HepG2 (cell line): Measurements from ENCODE around the gene TEX30. TPM values are rescaled to one million over a fixed set of nuclear protein-coding genes. Genes with fewer than 3 reads are reported as not detected.

Experiments
- ATAC-seq: fragments of 200-7000 bp; cut with Tn5 transposase; 3 replicates; pipeline ENCODE4 v1.9.1; 2020; ENCODE audit warnings: mild to moderate bottlenecking, moderate library complexity
- BruUV-seq: library from RNA; stranded (reverse); fragments of 400-500 nt; replicated peaks from 2 replicates; lab custom pipeline; 2021; lab: Mats Ljungman, UMichigan
- CTCF ChIA-PET: fragments of 300-600 bp; formaldehyde crosslinking; extraction: SDS; loops from one replicate; lab custom pipeline; 2021; ENCODE audit warnings: low total read pairs, inconsistent platforms, low intra/inter-chr PET ratio; lab: Yijun Ruan, JAX
- POLR2A ChIA-PET: fragments of 350-600 bp; sonication (Branson Sonifier 250); formaldehyde crosslinking; loops from one replicate; lab custom pipeline; 2020; ENCODE audit warnings: antibody characterized with exemption, inconsistent platforms; lab: Yijun Ruan, JAX
- DNase-seq: peaks from one replicate; pipeline ENCODE4 v3.0.0-alpha.2; 2015; ENCODE audit warnings: low spot score
- FAIRE-seq: peaks from 3 replicates; lab custom pipeline; 2011; peaks lifted over from hg19 to GRCh38; lab: Jason Lieb, UNC
- H2AFZ ChIP-seq: one replicate; pipeline ENCODE4 v1.6.1; 2011; ENCODE audit warnings: low read length, inconsistent platforms
- H3K27ac ChIP-seq: fragments of 300-600 bp; 3 replicates; pipeline ENCODE4 v1.8.0; 2011; ENCODE audit warnings: mixed run types, mild to moderate bottlenecking, mixed read lengths, low read length, inconsistent platforms; ENCODE audit not compliant: insufficient read depth; ENCODE audit errors: extremely low read length
- H3K27me3 ChIP-seq, 2 experiments: fragments of 200-600 bp in 1 of 2; 2 replicates in 1 of 2; 3 replicates in 1 of 2; pipeline versions ENCODE4 v1.6.0 to v1.8.0; 2011; ENCODE audit warnings: low read length in 2 of 2, mild to moderate bottlenecking in 2 of 2, moderate library complexity in 2 of 2, inconsistent platforms in 1 of 2; ENCODE audit not compliant: insufficient read depth in 2 of 2, control insufficient read depth in 1 of 2
- H3K36me3 ChIP-seq, 2 experiments: fragments of 200-600 bp in 1 of 2; replicated peaks in 1 of 2; 2 replicates in 1 of 2; 3 replicates in 1 of 2; pipeline versions ENCODE4 v1.5.1 to v1.8.0; 2011; ENCODE audit warnings: low read length in 2 of 2, inconsistent platforms in 1 of 2; ENCODE audit not compliant: insufficient read depth in 2 of 2, control insufficient read depth in 1 of 2
- H3K4me1 ChIP-seq: 2 replicates; pipeline ENCODE4 v1.5.1; 2012; ENCODE audit warnings: low read length, inconsistent platforms; ENCODE audit not compliant: insufficient read depth
- H3K4me2 ChIP-seq: 2 replicates; pipeline ENCODE4 v1.6.0; 2011; ENCODE audit warnings: low read depth, low read length, inconsistent platforms
- H3K4me3 ChIP-seq, 3 experiments: fragments of 200-600 bp in 1 of 3; sonication (generic), shearing (Covaris generic) in 1 of 3; replicated peaks in 1 of 3; 2 replicates each; pipeline ENCODE4 v1.5.1; 2011 to 2016; ENCODE audit warnings: low read length in 3 of 3, inconsistent platforms in 2 of 3, low read depth in 2 of 3, mild to moderate bottlenecking in 2 of 3, control low read depth in 1 of 3, mixed read lengths in 1 of 3; ENCODE audit not compliant: insufficient read depth in 1 of 3
- H3K79me2 ChIP-seq: one replicate; pipeline ENCODE4 v1.6.1; 2011; ENCODE audit warnings: low read length, inconsistent platforms; ENCODE audit not compliant: insufficient read depth
- H3K9ac ChIP-seq: 2 replicates; pipeline ENCODE4 v1.6.0; 2011; ENCODE audit warnings: mild to moderate bottlenecking, low read depth, low read length, inconsistent platforms; ENCODE audit not compliant: insufficient read depth
- H3K9me3 ChIP-seq: 2 replicates; pipeline ENCODE4 v1.5.1; 2012; ENCODE audit warnings: mild to moderate bottlenecking, low read length
- H4K20me1 ChIP-seq: 2 replicates; pipeline ENCODE4 v1.6.0; 2011; ENCODE audit warnings: inconsistent platforms, mild to moderate bottlenecking, low read length, moderate library complexity; ENCODE audit not compliant: insufficient read depth
- PITX1 ChIP-seq: sonication (generic); formaldehyde crosslinking; IDR thresholded peaks from 2 replicates; pipeline ENCODE4 v1.5.1; 2020; ENCODE audit warnings: mild to moderate bottlenecking, missing genetic modification reagents
- ZBTB3 ChIP-seq: sonication (generic); formaldehyde crosslinking; IDR thresholded peaks from 2 replicates; pipeline ENCODE4 v1.4.0; 2020; ENCODE audit warnings: low read depth, mild to moderate bottlenecking, moderate library complexity, missing genetic modification reagents, borderline replicate concordance
- ZNF451 ChIP-seq: sonication (generic); formaldehyde crosslinking; IDR thresholded peaks from 2 replicates; pipeline ENCODE4 v1.5.0; 2020; ENCODE audit warnings: mild to moderate bottlenecking, missing genetic modification reagents
- WGBS: methylation state at CpG from one replicate; pipeline ENCODE4 v1.1.6; 2017; ENCODE audit warnings: low lambda C conversion rate; 5-methylcytosine and 5-hydroxymethylcytosine counted together
- in situ Hi-C: cut with HindIII; loops from 2 replicates; pipeline ENCODE4 v1.10.0; 2017; ENCODE audit warnings: low pct_unique_long_range_greater_than_20kb; ENCODE audit not compliant: extremely low pct_ligation_motif_present
- intact Hi-C: fragments of 100-400 bp; cut with micrococcal nuclease; formaldehyde crosslinking; loops from one replicate; pipeline ENCODE4 v1.10.0; 2022; ENCODE audit not compliant: unreplicated experiment
- polyA plus RNA-seq, 8 experiments: library from polyadenylated mRNA; depleted of rRNA in 3 of 8; stranded (reverse) in 7 of 8; unstranded in 1 of 8; fragments of >200 nt; fragmentation: Illumina TruSeq in 4 of 8; extraction: Trizol in 4 of 8; gene quantifications; 2 replicates each; pipeline versions ENCODE4 v1.2.1 to v1.2.3, GENCODE V29; 2011 to 2016; ENCODE audit warnings: low read depth in 4 of 8, missing spikeins in 1 of 8, mixed read lengths in 1 of 8; ENCODE audit not compliant: insufficient read depth in 1 of 8
- total RNA-seq, 5 experiments: library from RNA; depleted of rRNA; stranded (reverse); fragments of >200 nt; fragmentation: Illumina TruSeq; extraction: Trizol; gene quantifications; 2 replicates each; pipeline ENCODE4 v1.2.3, GENCODE V29; 2016; ENCODE audit warnings: low read depth in 1 of 5
- TF ChIP-seq, protein P1 (sequence below): IDR thresholded peaks from 2 replicates; pipeline ENCODE4 v1.6.1; 2016; ENCODE audit warnings: low read depth
- TF ChIP-seq, protein P2 (sequence below): sonication (generic); formaldehyde crosslinking; IDR thresholded peaks from 2 replicates; pipeline ENCODE4 v1.5.0; 2020; ENCODE audit warnings: missing genetic modification reagents, mild to moderate bottlenecking, borderline replicate concordance
- TF ChIP-seq, protein P3 (sequence below): sonication (generic); formaldehyde crosslinking; IDR thresholded peaks from 2 replicates; pipeline ENCODE4 v1.4.0; 2020; ENCODE audit warnings: missing genetic modification reagents, borderline replicate concordance
- TF ChIP-seq, protein P4 (sequence below): IDR thresholded peaks from 2 replicates; pipeline ENCODE4 v1.6.1; 2018; ENCODE audit warnings: missing genetic modification reagents, mild to moderate bottlenecking, missing compliant biosample characterization
- TF ChIP-seq, protein P5 (sequence below): sonication (generic); formaldehyde crosslinking; IDR thresholded peaks from 2 replicates; pipeline ENCODE4 v1.4.0; 2020; ENCODE audit warnings: missing genetic modification reagents
- TF ChIP-seq, protein P6 (sequence below): sonication (generic); formaldehyde crosslinking; IDR thresholded peaks from 2 replicates; pipeline ENCODE4 v1.5.1; 2020; ENCODE audit warnings: mild to moderate bottlenecking, missing genetic modification reagents, borderline replicate concordance

Gene TEX30
- total and polyA plus RNA-seq, 2 of the 13 experiments (the other 11 are each of a cell fraction or from before 2014, with no cell fraction given), result 0.60 to 1.2 TPM

DNA sequence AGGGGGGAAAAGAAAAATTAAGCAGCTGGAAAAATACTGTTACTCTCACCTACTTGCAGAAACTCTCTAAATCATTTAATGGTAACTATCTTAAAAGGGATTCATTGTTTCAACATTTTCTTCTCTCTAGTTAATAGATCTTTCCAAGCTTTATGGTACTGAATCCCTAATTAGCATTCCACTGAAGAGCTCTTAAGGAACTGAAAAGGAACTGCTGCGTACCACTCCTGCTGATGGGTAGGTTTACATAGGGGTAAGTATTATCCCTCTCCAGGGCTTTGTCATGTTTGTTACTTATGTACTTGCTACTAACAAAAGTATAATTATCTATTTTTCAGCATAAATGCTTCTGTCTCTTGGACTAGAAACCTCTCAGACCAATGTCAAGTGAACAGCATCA is 12.5 kb downstream of the TEX30 start:
- Histone ChIP-seq H2AFZ (no peak overlapping the region), H3K9me3 (no peaks in the 10 kb centered on the region), H3K79me2 (no peaks in the 10 kb centered on the region), H4K20me1 (no peaks in the 10 kb centered on the region), H3K4me1 (no peaks in the 10 kb centered on the region), H3K4me2 (no peak overlapping the region), H3K36me3 (no peaks in the 10 kb centered on the region), H3K27ac (no peak overlapping the region), H3K27me3 (no peaks in the 10 kb centered on the region), H3K4me3 (no peak overlapping the region), H3K9ac (no peak overlapping the region)
- DNase-seq (no peak), FAIRE-seq (no peak), ATAC-seq (no peak)
- no TSS peak for BruUV-seq
- ChIA-PET POLR2A (no interaction called here), CTCF (no interaction called here)
- TF ChIP-seq, protein P1, sequence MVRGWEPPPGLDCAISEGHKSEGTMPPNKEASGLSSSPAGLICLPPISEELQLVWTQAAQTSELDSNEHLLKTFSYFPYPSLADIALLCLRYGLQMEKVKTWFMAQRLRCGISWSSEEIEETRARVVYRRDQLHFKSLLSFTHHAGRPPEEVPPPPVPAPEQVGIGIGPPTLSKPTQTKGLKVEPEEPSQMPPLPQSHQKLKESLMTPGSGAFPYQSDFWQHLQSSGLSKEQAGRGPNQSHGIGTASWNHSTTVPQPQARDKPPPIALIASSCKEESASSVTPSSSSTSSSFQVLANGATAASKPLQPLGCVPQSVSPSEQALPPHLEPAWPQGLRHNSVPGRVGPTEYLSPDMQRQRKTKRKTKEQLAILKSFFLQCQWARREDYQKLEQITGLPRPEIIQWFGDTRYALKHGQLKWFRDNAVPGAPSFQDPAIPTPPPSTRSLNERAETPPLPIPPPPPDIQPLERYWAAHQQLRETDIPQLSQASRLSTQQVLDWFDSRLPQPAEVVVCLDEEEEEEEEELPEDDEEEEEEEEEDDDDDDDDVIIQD (CRISPR knock-in tag), result no peak
- TF ChIP-seq ZNF451 (CRISPR knock-in tag) (no peak), PITX1 (CRISPR knock-in tag) (no peak), ZBTB3 (CRISPR knock-in tag) (no peak)
- TF ChIP-seq, protein P2, sequence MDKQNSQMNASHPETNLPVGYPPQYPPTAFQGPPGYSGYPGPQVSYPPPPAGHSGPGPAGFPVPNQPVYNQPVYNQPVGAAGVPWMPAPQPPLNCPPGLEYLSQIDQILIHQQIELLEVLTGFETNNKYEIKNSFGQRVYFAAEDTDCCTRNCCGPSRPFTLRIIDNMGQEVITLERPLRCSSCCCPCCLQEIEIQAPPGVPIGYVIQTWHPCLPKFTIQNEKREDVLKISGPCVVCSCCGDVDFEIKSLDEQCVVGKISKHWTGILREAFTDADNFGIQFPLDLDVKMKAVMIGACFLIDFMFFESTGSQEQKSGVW, result no peak
- TF ChIP-seq, protein P3, sequence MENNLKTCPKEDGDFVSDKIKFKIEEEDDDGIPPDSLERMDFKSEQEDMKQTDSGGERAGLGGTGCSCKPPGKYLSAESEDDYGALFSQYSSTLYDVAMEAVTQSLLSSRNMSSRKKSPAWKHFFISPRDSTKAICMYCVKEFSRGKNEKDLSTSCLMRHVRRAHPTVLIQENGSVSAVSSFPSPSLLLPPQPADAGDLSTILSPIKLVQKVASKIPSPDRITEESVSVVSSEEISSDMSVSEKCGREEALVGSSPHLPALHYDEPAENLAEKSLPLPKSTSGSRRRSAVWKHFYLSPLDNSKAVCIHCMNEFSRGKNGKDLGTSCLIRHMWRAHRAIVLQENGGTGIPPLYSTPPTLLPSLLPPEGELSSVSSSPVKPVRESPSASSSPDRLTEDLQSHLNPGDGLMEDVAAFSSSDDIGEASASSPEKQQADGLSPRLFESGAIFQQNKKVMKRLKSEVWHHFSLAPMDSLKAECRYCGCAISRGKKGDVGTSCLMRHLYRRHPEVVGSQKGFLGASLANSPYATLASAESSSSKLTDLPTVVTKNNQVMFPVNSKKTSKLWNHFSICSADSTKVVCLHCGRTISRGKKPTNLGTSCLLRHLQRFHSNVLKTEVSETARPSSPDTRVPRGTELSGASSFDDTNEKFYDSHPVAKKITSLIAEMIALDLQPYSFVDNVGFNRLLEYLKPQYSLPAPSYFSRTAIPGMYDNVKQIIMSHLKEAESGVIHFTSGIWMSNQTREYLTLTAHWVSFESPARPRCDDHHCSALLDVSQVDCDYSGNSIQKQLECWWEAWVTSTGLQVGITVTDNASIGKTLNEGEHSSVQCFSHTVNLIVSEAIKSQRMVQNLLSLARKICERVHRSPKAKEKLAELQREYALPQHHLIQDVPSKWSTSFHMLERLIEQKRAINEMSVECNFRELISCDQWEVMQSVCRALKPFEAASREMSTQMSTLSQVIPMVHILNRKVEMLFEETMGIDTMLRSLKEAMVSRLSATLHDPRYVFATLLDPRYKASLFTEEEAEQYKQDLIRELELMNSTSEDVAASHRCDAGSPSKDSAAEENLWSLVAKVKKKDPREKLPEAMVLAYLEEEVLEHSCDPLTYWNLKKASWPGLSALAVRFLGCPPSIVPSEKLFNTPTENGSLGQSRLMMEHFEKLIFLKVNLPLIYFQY (CRISPR knock-in tag), result no peak
- TF ChIP-seq, protein P4, sequence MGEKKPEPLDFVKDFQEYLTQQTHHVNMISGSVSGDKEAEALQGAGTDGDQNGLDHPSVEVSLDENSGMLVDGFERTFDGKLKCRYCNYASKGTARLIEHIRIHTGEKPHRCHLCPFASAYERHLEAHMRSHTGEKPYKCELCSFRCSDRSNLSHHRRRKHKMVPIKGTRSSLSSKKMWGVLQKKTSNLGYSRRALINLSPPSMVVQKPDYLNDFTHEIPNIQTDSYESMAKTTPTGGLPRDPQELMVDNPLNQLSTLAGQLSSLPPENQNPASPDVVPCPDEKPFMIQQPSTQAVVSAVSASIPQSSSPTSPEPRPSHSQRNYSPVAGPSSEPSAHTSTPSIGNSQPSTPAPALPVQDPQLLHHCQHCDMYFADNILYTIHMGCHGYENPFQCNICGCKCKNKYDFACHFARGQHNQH (CRISPR knock-in tag), result no peak
- TF ChIP-seq, protein P5, sequence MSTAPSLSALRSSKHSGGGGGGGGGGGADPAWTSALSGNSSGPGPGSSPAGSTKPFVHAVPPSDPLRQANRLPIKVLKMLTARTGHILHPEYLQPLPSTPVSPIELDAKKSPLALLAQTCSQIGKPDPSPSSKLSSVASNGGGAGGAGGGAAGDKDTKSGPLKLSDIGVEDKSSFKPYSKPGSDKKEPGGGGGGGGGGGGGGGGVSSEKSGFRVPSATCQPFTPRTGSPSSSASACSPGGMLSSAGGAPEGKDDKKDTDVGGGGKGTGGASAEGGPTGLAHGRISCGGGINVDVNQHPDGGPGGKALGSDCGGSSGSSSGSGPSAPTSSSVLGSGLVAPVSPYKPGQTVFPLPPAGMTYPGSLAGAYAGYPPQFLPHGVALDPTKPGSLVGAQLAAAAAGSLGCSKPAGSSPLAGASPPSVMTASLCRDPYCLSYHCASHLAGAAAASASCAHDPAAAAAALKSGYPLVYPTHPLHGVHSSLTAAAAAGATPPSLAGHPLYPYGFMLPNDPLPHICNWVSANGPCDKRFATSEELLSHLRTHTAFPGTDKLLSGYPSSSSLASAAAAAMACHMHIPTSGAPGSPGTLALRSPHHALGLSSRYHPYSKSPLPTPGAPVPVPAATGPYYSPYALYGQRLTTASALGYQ (CRISPR knock-in tag), result no peak
- TF ChIP-seq, protein P6, sequence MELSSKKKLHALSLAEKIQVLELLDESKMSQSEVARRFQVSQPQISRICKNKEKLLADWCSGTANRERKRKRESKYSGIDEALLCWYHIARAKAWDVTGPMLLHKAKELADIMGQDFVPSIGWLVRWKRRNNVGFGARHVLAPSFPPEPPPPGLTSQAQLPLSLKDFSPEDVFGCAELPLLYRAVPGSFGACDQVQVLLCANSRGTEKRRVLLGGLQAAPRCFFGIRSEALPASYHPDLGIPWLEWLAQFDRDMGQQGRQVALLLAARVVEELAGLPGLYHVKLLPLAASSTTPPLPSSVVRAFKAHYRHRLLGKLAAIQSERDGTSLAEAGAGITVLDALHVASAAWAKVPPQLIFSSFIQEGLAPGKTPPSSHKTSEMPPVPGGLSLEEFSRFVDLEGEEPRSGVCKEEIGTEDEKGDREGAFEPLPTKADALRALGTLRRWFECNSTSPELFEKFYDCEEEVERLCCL (CRISPR knock-in tag), result no peak
- in situ Hi-C loops, result no loop called here
- intact Hi-C loops, result no loop called here
- WGBS, result 95% methylated on average over 1 of the region's 1 CpG
